Sciatic nerve (tissue), 2 donors: ENCODE results near the gene VGF. TPM values are rescaled to one million over a fixed set of nuclear protein-coding genes. Genes with fewer than 3 reads are reported as not detected.
A peak's percentile ranks its signal among the peaks of the same experiment; 100 is the strongest.
"Not testable (repeated sequence)": the region's sequence is repeated elsewhere in the genome, so short reads cannot be mapped to it uniquely, and the experiment has no call there.

Source experiments
- ATAC-seq: fragments of 200-7000 bp; cut with Tn5 transposase; one replicate; pipeline ENCODE4 v1.9.1; 2020; ENCODE audit warnings: mild to moderate bottlenecking, moderate library complexity
- DNase-seq: peaks from one replicate; pipeline ENCODE4 v3.0.0-alpha.2; 2020; ENCODE audit warnings: low spot score
- intact Hi-C: fragments of 100-400 bp; cut with DNase I; formaldehyde crosslinking; loops from one replicate; pipeline ENCODE4 v1.14.2; 2022
- total RNA-seq: library from RNA; stranded (reverse); fragmentation: NEBNext Ultra II Directional; extraction: Animal tissue kit (Norgen Biotek cat#: 25700); gene quantifications from one replicate; pipeline ENCODE4 v1.2.1, GENCODE V29; 2021
- donor health status: DM: no; HTN: no; CAD: no.
- donor health status: DM: no; HTN: no; CAD: no.

Gene VGF
- total RNA-seq, 1 donor from 2014 or later: not detected

- ATAC-seq: peak; percentile 97
- DNase-seq: peak; percentile 96
- intact Hi-C loops: loop anchor here (5.0 kb wide), 1 partner anchor 138 kb away; no protein-coding TSS in a partner anchor
Measured at GRCh38 chr7:101153969-101154692, 11.2 kb downstream of the VGF start, which contains the start of gene AP1S1. TSS of gene AP1S1 (plus strand) at chr7:101154476. CDS start at chr7:101154515, 39 bp downstream.

- intact Hi-C loops: loop anchor here (5.0 kb wide), 1 partner anchor 140 kb away; no protein-coding TSS in a partner anchor
- no peak for DNase-seq
- ATAC-seq: no peak
Measured at GRCh38 chr7:101151908-101152651, 13.3 kb downstream of the VGF start.

GRCh38 chr7:101140746-101141382 lies 24.5 kb downstream of the VGF start:
- intact Hi-C loops: loop anchor here (5.0 kb wide), 1 partner anchor 141 kb away; no protein-coding TSS in a partner anchor
- no peak for ATAC-seq
- no peak for DNase-seq

- intact Hi-C loops: loop anchor here (5.0 kb wide), 1 partner anchor 142 kb away; no protein-coding TSS in a partner anchor
- ATAC-seq (no peak), DNase-seq (no peak)
Measured at GRCh38 chr7:101140339-101140699, 25.1 kb downstream of the VGF start.

- ATAC-seq: peak; percentile 92
- intact Hi-C loops: no loop called here
- peak; percentile 80 for DNase-seq
Measured at GRCh38 chr7:101138213-101138870, 27.0 kb downstream of the VGF start.

- DNase-seq: no peak
- ATAC-seq: no peak
- intact Hi-C loops: no loop called here
Measured at GRCh38 chr7:101137651-101138212, 27.6 kb downstream of the VGF start.

- intact Hi-C loops: no loop called here
- no peak for ATAC-seq
- no peak for DNase-seq
Measured at GRCh38 chr7:101134399-101134980, 30.9 kb downstream of the VGF start.

GRCh38 chr7:101133621-101134398 lies 31.6 kb downstream of the VGF start:
- intact Hi-C loops: no loop called here
- DNase-seq: no peak
- no peak for ATAC-seq

- DNase-seq, ATAC-seq, intact Hi-C loops: not testable (repeated sequence)
Measured at GRCh38 chr7:101132626-101133600, 32.5 kb downstream of the VGF start.

- ATAC-seq: no peak
- intact Hi-C loops: no loop called here
- no peak for DNase-seq
Measured at GRCh38 chr7:101129603-101130117, 35.7 kb downstream of the VGF start.

- intact Hi-C loops: no loop called here
- DNase-seq: no peak
- no peak for ATAC-seq
Measured at GRCh38 chr7:101128040-101128834, 37.1 kb downstream of the VGF start.

GRCh38 chr7:101127460-101128039 lies 37.8 kb downstream of the VGF start:
- DNase-seq: no peak
- ATAC-seq: no peak
- intact Hi-C loops: no loop called here

- intact Hi-C loops: no loop called here
- ATAC-seq: peak; percentile 93
Measured at GRCh38 chr7:101126651-101127459, 38.5 kb downstream of the VGF start, which contains the start of gene SERPINE1. TSS of gene SERPINE1 (plus strand) at chr7:101127104. CDS start at chr7:101128394, 1,290 bp downstream.

GRCh38 chr7:101125989-101126650 lies 39.2 kb downstream of the VGF start:
- DNase-seq (peak; percentile 82), ATAC-seq (peak; percentile 76)
- intact Hi-C loops: no loop called here

More at GRCh38 chr7:101126651-101127459, 38.5 kb downstream of the VGF start, which contains the start of gene SERPINE1:
- peak; percentile 84 for DNase-seq
